ENCODE measurements around the gene SP3.

Gene SP3

GRCh38 chr2:173968551-173968950 lies 3.4 kb upstream of the SP3 start:
- no peak for TF ChIP-seq GATA3 (IDR thresholded peaks at IDR 0.05; ENCODE audit: low read depth, low read length)
- TF ChIP-seq GATA2 (IDR thresholded peaks at IDR 0.05; ENCODE audit: low read depth, low read length) = no peak

DNA sequence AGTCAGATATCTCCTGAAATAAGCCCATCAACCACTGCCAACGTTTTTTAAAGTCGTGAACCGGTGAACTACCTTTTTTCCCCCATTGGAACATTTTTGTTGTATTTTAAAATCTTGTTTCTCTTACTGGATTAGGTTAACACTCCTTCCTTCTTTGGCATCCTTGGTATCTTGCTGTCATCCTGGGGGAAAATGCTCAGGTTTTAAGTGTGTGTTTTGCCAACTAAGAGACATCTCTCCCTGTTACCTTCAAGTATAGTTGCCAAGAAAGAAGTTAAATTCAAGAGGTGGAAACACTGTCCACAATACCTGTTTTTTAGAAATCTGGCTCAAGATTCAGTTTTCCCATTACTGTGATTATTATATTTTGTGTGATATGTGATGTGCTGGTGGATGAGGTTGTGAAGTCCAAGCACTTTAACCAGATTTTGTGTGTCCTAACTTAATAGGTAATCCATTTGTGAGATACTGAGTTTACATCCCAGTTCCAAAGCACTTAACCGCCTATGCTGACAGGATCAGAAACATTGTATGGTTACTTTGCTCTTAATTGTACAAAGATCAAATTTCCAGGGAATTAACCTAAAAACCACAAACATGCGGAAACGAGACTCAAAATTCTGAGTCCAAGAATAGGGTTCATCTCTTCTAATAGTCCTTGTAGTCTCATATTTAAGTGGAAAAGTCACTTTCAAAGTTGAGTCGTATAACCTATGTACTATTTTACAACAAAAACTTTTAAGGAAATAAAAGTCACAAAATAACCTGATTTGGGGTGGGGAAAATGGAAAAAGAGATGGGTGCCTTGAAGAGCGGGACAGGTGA lies 1.3 kb upstream of the SP3 start:
- TF ChIP-seq GATA2 (IDR thresholded peaks at IDR 0.05; ENCODE audit: low read depth, low read length) (no peak), GATA3 (IDR thresholded peaks at IDR 0.05; ENCODE audit: low read depth, low read length) (no peak)

GRCh38 chr2:173964565-173965371 lies 405 bp downstream of the SP3 start:
- no peak for TF ChIP-seq GATA3 (IDR thresholded peaks at IDR 0.05; ENCODE audit: low read depth, low read length)
- TF ChIP-seq GATA2 (IDR thresholded peaks at IDR 0.05; ENCODE audit: low read depth, low read length) = no peak

DNA sequence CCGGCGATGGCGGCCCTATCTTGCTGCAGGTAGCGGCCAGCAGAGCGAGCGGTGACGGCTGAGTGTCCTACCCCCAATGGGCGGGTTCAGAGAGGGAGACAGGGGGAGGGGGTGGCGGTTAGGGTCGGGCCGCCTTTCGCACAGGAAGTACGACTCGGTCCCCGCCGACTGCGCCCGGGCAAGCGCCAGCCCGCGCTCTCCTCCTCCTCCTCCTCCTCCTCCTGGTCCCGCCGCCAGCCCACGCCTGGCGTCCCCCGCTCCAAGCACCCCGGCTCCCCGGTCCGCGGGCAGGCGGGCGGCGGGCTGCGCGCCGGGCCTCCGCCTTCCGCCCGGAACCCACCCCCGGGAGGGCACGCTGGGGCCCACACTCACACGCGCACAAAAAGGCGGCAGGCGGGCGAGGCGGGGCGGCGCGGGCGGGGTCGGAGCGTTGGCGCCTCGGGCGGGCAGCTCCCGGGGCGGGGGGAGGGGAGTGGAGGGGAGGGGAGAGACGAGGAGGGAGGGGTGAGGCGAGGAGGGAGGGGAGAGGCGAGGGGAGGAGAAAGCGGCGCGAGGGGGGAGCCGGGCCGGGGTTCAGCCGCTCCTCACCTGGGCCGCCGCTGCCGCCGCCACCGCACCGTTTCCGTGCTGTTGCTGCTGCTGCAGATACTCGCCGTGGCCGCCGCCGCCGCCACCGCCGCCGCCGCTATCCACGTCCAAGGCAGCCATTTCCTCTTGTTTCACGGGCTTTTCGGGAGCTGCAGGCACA lies 1.2 kb downstream of the SP3 start:
- TF ChIP-seq GATA3 (IDR thresholded peaks at IDR 0.05; ENCODE audit: low read depth, low read length) = no peak
- TF ChIP-seq GATA2 (IDR thresholded peaks at IDR 0.05; ENCODE audit: low read depth, low read length) = no peak

DNA sequence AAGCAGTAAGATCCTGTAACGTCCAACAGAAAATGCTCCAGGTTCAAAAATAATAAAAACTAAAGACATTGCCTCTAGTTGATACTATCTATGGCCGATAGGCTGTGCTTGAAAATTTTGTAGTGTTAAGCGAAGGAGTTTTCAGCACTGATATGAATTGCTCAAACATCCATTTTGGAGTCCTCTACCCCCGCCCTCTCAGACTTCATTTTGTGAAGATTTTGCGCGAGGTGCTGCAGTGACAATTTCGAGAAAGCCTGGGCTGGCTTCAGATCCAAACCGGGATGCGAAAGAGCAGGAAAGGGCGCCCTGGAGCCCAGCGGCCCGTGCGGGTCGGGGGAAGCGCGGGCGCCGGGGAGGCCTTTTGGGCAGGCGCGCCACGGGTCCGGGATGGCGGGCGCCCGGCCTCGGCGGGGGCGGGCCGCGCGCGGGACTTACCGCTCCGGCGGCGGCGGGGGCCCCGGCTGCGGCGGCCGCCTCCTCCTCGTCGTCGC lies 1.8 kb downstream of the SP3 start:
- 0 out of 2 replicates have a peak, but pooled peaks have one; percentile 29 for TF ChIP-seq GATA2 (IDR thresholded peaks at IDR 0.05; ENCODE audit: low read depth, low read length)
- no peak for TF ChIP-seq GATA3 (IDR thresholded peaks at IDR 0.05; ENCODE audit: low read depth, low read length)

- no peak for TF ChIP-seq GATA2 (IDR thresholded peaks at IDR 0.05; ENCODE audit: low read depth, low read length)
These were observed 2.5 kb downstream of the SP3 start for GRCh38 chr2:173962583-173963110.

- TF ChIP-seq GATA2 (IDR thresholded peaks at IDR 0.05; ENCODE audit: low read depth, low read length) (no peak), GATA3 (IDR thresholded peaks at IDR 0.05; ENCODE audit: low read depth, low read length) (no peak)
These were observed 3.1 kb downstream of the SP3 start for GRCh38 chr2:173962031-173962430.

GRCh38 chr2:173961346-173961705 lies 3.8 kb downstream of the SP3 start:
- TF ChIP-seq GATA2 (IDR thresholded peaks at IDR 0.05; ENCODE audit: low read depth, low read length) = no peak
- no peak for TF ChIP-seq GATA3 (IDR thresholded peaks at IDR 0.05; ENCODE audit: low read depth, low read length)

DNA sequence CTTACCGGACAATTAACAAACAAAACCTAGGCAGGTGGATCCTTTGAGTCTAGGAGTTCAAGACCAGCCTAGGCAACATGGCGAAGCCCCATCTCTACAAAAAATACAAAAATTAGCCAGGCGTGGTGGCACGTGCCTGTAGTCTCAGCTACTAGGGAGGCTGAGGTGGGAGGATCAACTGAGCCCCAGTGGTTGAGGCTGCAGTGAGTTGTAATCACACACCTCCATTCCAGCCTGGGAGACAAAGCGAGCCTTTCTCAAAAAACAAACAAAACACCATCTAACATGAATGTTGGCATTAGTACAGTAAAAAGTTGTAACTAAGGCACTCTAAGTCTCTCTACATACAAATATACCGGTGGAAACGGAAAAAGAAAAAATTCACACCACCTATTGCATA lies 5.3 kb downstream of the SP3 start:
- TF ChIP-seq GATA3 (IDR thresholded peaks at IDR 0.05; ENCODE audit: low read depth, low read length) = no peak
- no peak for TF ChIP-seq GATA2 (IDR thresholded peaks at IDR 0.05; ENCODE audit: low read depth, low read length)

DNA sequence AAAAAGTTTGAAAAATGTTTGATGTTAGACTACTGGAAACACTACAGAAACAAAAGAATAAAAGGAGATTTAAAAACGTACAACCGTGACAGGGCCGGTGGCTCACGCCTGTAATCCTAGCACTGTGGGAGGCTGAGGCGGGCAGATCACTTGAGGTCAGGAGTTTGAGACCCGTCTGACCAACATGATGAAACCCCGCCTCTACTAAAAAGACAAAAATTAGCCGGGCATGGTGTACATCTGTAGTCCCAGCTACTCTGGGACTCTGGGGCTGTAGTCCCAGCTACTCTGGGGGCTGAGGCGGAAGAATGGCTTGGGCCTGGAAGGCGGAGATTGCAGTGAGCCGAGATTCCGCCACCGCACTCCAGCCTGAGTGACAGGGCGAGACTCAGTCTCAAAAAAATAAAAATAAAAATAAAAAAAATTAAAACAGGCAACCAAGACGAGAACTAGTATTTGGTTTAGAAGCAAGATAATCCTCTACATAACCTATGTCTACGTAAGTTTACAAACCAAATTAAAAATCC lies 5.8 kb downstream of the SP3 start:
- TF ChIP-seq GATA3 (IDR thresholded peaks at IDR 0.05; ENCODE audit: low read depth, low read length) (no peak), GATA2 (IDR thresholded peaks at IDR 0.05; ENCODE audit: low read depth, low read length) (no peak)

- no peak for TF ChIP-seq GATA3 (IDR thresholded peaks at IDR 0.05; ENCODE audit: low read depth, low read length)
- TF ChIP-seq GATA2 (IDR thresholded peaks at IDR 0.05; ENCODE audit: low read depth, low read length) = no peak
These were observed 6.9 kb downstream of the SP3 start for GRCh38 chr2:173958198-173958846.

GRCh38 chr2:173957517-173957916 lies 7.7 kb downstream of the SP3 start:
- TF ChIP-seq GATA3 (IDR thresholded peaks at IDR 0.05; ENCODE audit: low read depth, low read length) (no peak), GATA2 (IDR thresholded peaks at IDR 0.05; ENCODE audit: low read depth, low read length) (no peak)

DNA sequence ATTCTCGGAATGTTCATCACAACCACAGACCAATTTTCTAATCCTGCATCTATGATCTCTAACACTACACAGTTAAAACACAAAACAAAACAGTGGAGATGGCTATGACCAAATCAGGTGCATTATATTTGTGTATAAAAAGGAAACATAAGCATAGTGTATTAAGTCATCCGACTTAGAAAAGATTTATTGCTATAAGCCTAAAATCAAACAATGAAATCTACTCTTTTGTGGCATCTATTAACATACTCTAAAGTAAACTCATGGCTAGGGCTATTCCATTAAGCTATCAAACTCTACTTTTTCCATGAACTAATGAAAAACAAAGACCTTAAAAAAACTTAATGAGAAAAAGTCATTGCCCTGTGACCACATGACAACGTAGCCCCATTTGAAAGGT lies 8.7 kb downstream of the SP3 start:
- TF ChIP-seq GATA3 (IDR thresholded peaks at IDR 0.05; ENCODE audit: low read depth, low read length) = no peak
- TF ChIP-seq GATA2 (IDR thresholded peaks at IDR 0.05; ENCODE audit: low read depth, low read length) = no peak

All from SH-SY5Y (cell line).